Skin epidermis (tissue), 12 donors: ENCODE data around the gene CHST11.
A peak's percentile ranks its signal among the peaks of the same experiment; 100 is the strongest.
"Not testable (repeated sequence)": the region's sequence is repeated elsewhere in the genome, so short reads cannot be mapped to it uniquely, and the experiment has no call there.

Experiments used
- H3K27ac ChIP-seq, 21 experiments: fragments of 200-600 bp; sonication (generic) in 11 of 21; one replicate each; pipeline ENCODE4 v1.5.0; 2020; ENCODE audit warnings: mild to moderate bottlenecking in 3 of 21, inconsistent platforms in 2 of 21, moderate library complexity in 2 of 21
- H3K4me3 ChIP-seq, 7 experiments: fragments of 200-600 bp; sonication (generic) in 2 of 7; one replicate each; pipeline ENCODE4 v1.5.0; 2020; ENCODE audit warnings: inconsistent platforms in 2 of 7, mild to moderate bottlenecking in 2 of 7, moderate library complexity in 1 of 7

The CHST11 gene

GRCh38 chr12:104729091-104729490, 272.3 kb downstream of the CHST11 start:
- Histone ChIP-seq H3K27ac (peak overlapping the region in 1 of 21 experiments; percentile 55), H3K4me3 (no peak overlapping the region)

GRCh38 chr12:104729610-104730446, 273.1 kb downstream of the CHST11 start:
- peak overlapping the region in 1 of 21 experiments; percentile 20 for H3K27ac ChIP-seq
- no peak overlapping the region for H3K4me3 ChIP-seq

- no peak overlapping the region for H3K4me3 ChIP-seq
- no peak overlapping the region for H3K27ac ChIP-seq
Measured at GRCh38 chr12:104730763-104731162, 274.0 kb downstream of the CHST11 start.

GRCh38 chr12:104733717-104734175, 277.0 kb downstream of the CHST11 start:
- H3K4me3 ChIP-seq, result no peak overlapping the region
- H3K27ac ChIP-seq, result no peak overlapping the region

- H3K27ac ChIP-seq, result peak overlapping the region in 2 of 21 experiments; percentile 0 to 8
- H3K4me3 ChIP-seq, result no peak overlapping the region
Measured at GRCh38 chr12:104734541-104735095, 277.9 kb downstream of the CHST11 start.

- H3K27ac ChIP-seq, result peak overlapping the region in 12 of 21 experiments; percentile 0 to 52 (median 19)
- no peak overlapping the region for H3K4me3 ChIP-seq
Measured at GRCh38 chr12:104735801-104736200, 279.1 kb downstream of the CHST11 start.

GRCh38 chr12:104736307-104736706, 279.6 kb downstream of the CHST11 start:
- H3K27ac ChIP-seq, result peak overlapping the region in 10 of 21 experiments; percentile 2 to 52 (median 20)

GRCh38 chr12:104737113-104737512, 280.4 kb downstream of the CHST11 start:
- Histone ChIP-seq H3K4me3 (no peak overlapping the region), H3K27ac (peak overlapping the region in 7 of 21 experiments; percentile 17 to 56 (median 29))

More at GRCh38 chr12:104736307-104736706, 279.6 kb downstream of the CHST11 start:
- no peak overlapping the region for H3K4me3 ChIP-seq

- peak overlapping the region in 9 of 21 experiments; percentile 10 to 73 (median 37) for H3K27ac ChIP-seq
- no peak overlapping the region for H3K4me3 ChIP-seq
Measured at GRCh38 chr12:104737791-104738301, 281.1 kb downstream of the CHST11 start.

GRCh38 chr12:104738331-104738730, 281.6 kb downstream of the CHST11 start:
- H3K27ac ChIP-seq, result peak overlapping the region in 15 of 21 experiments; percentile 8 to 73 (median 51)

GRCh38 chr12:104738776-104739642, 282.3 kb downstream of the CHST11 start:
- Histone ChIP-seq H3K4me3 (no peak overlapping the region), H3K27ac (peak overlapping the region in 15 of 21 experiments; percentile 8 to 73 (median 51))

More at GRCh38 chr12:104738331-104738730, 281.6 kb downstream of the CHST11 start:
- no peak overlapping the region for H3K4me3 ChIP-seq

GRCh38 chr12:104740668-104741067, 283.9 kb downstream of the CHST11 start:
- Histone ChIP-seq H3K27ac (peak overlapping the region in 12 of 21 experiments; percentile 3 to 56 (median 24)), H3K4me3 (no peak overlapping the region)

GRCh38 chr12:104741077-104741476, 284.3 kb downstream of the CHST11 start:
- Histone ChIP-seq H3K27ac (peak overlapping the region in 12 of 21 experiments; percentile 3 to 56 (median 28)), H3K4me3 (no peak overlapping the region)

GRCh38 chr12:104741497-104742367, 285.0 kb downstream of the CHST11 start:
- peak overlapping the region in 14 of 21 experiments; percentile 8 to 56 (median 22) for H3K27ac ChIP-seq
- H3K4me3 ChIP-seq, result no peak overlapping the region

GRCh38 chr12:104742551-104743201, 285.9 kb downstream of the CHST11 start:
- Histone ChIP-seq H3K27ac (peak overlapping the region in 8 of 21 experiments; percentile 8 to 36 (median 20)), H3K4me3 (no peak overlapping the region)

- peak overlapping the region in 1 of 21 experiments; percentile 23 for H3K27ac ChIP-seq
Measured at GRCh38 chr12:104743202-104743580, 286.4 kb downstream of the CHST11 start.

GRCh38 chr12:104743753-104744548, 287.2 kb downstream of the CHST11 start:
- H3K27ac ChIP-seq, H3K4me3 ChIP-seq: not testable (repeated sequence)

More at GRCh38 chr12:104743202-104743580, 286.4 kb downstream of the CHST11 start:
- H3K4me3 ChIP-seq, result no peak overlapping the region
